Measurements from ENCODE around the gene KRTAP10-5. TPM values are rescaled to one million over a fixed set of nuclear protein-coding genes. Genes with fewer than 3 reads are reported as not detected.
A peak's percentile ranks its signal among the peaks of the same experiment; 100 is the strongest.
"Not testable (repeated sequence)": the region's sequence is repeated elsewhere in the genome, so short reads cannot be mapped to it uniquely, and the experiment has no call there.

The KRTAP10-5 gene
- total RNA-seq, 2 experiments from 2014 or later = not detected

GRCh38 chr21:44579056-44579832 lies 1.2 kb downstream of the KRTAP10-5 start:
- CTCF ChIA-PET = no interaction called here
- POLR2A ChIA-PET = no interaction called here

GRCh38 chr21:44578371-44579055 lies 1.9 kb downstream of the KRTAP10-5 start:
- Mint-ChIP-seq H3K27ac (no peak overlapping the region), H3K4me1 (peaks cover 3% of the 10 kb centered on the region), H3K4me3 (no peak overlapping the region), H3K27me3 (peaks cover 5% of the 10 kb centered on the region), H3K9me3 (peaks cover 35% of the 10 kb centered on the region), H3K36me3 (ENCODE audit: low read depth) (peaks cover 6% of the 10 kb centered on the region)
- no peak for DNase-seq
- ChIA-PET CTCF (no interaction called here), POLR2A (interaction anchor here (1.1 kb wide), 1 partner anchor 14 kb away, joined by 3 read pairs; the partner anchor contains the start of gene KRTAP10-6)

More at GRCh38 chr21:44579056-44579832, 1.2 kb downstream of the KRTAP10-5 start:
- H3K4me3 Mint-ChIP-seq = no peak overlapping the region
- H3K36me3 Mint-ChIP-seq (ENCODE audit: low read depth) = peaks cover 6% of the 10 kb centered on the region
- no peak overlapping the region for H3K27ac Mint-ChIP-seq
- peaks cover 35% of the 10 kb centered on the region for H3K9me3 Mint-ChIP-seq
- DNase-seq = no peak
- peaks cover 10% of the 10 kb centered on the region for H3K4me1 Mint-ChIP-seq
- peaks cover 5% of the 10 kb centered on the region for H3K27me3 Mint-ChIP-seq

- DNase-seq = no peak
- Mint-ChIP-seq H3K36me3 (ENCODE audit: low read depth) (peaks cover 3% of the 10 kb centered on the region), H3K4me1 (peaks cover 2% of the 10 kb centered on the region), H3K27ac (no peak overlapping the region), H3K27me3 (peaks cover 2% of the 10 kb centered on the region), H3K4me3 (no peak overlapping the region), H3K9me3 (peaks cover 28% of the 10 kb centered on the region)
- ChIA-PET CTCF (no interaction called here), POLR2A (no interaction called here)
These were observed 4.4 kb downstream of the KRTAP10-5 start for GRCh38 chr21:44576025-44576420.

- H3K9me3 Mint-ChIP-seq = peaks cover 24% of the 10 kb centered on the region
- H3K27me3 Mint-ChIP-seq = peaks cover 2% of the 10 kb centered on the region
- no peak for DNase-seq
- H3K4me1 Mint-ChIP-seq = peaks cover 2% of the 10 kb centered on the region
- ChIA-PET CTCF (no interaction called here), POLR2A (no interaction called here)
- no peak overlapping the region for H3K4me3 Mint-ChIP-seq
- peaks cover 3% of the 10 kb centered on the region for H3K36me3 Mint-ChIP-seq (ENCODE audit: low read depth)
- H3K27ac Mint-ChIP-seq = no peak overlapping the region
These were observed 4.9 kb downstream of the KRTAP10-5 start for GRCh38 chr21:44575307-44576024.

- Mint-ChIP-seq H3K27me3 (peaks cover 2% of the 10 kb centered on the region), H3K36me3 (ENCODE audit: low read depth) (peaks cover 3% of the 10 kb centered on the region), H3K4me3 (no peak overlapping the region), H3K4me1 (peaks cover 2% of the 10 kb centered on the region), H3K9me3 (peaks cover 22% of the 10 kb centered on the region), H3K27ac (no peak overlapping the region)
- POLR2A ChIA-PET = no interaction called here
- no peak for DNase-seq
- CTCF ChIA-PET = interaction anchor here (0.9 to 1.0 kb wide), 2 partner anchors 166 to 219 kb away, joined by 3 read pairs; no protein-coding TSS in a partner anchor
These were observed 5.7 kb downstream of the KRTAP10-5 start for GRCh38 chr21:44574457-44575306.

GRCh38 chr21:44573630-44574456 lies 6.6 kb downstream of the KRTAP10-5 start, which contains the start of gene KRTAP10-4:
KRTAP10-4 (plus strand) TSS chr21:44573729; CDS start chr21:44573759, 30 bp downstream.
- CTCF ChIA-PET = interaction anchor here (0.7 to 1.0 kb wide), 3 partner anchors 18 to 219 kb away, joined by 3 read pairs; partner anchors contain the start of gene KRTAP10-6
- H3K27me3 Mint-ChIP-seq; H3K4me3 Mint-ChIP-seq; POLR2A ChIA-PET; DNase-seq; H3K4me1 Mint-ChIP-seq; H3K36me3 Mint-ChIP-seq (ENCODE audit: low read depth); H3K27ac Mint-ChIP-seq: not testable (repeated sequence)
- H3K9me3 Mint-ChIP-seq = peaks cover 20% of the 10 kb centered on the region

- peaks cover 16% of the 10 kb centered on the region for H3K9me3 Mint-ChIP-seq
- H3K4me3 Mint-ChIP-seq = no peak overlapping the region
- ChIA-PET CTCF (interaction anchor here (0.7 kb wide), 1 partner anchor 19 kb away, joined by 3 read pairs; the partner anchor contains the start of gene KRTAP10-6), POLR2A (no interaction called here)
- peaks cover 3% of the 10 kb centered on the region for H3K36me3 Mint-ChIP-seq (ENCODE audit: low read depth)
- peaks cover 2% of the 10 kb centered on the region for H3K27me3 Mint-ChIP-seq
- H3K4me1 Mint-ChIP-seq = peaks cover 2% of the 10 kb centered on the region
- DNase-seq = no peak
- no peak overlapping the region for H3K27ac Mint-ChIP-seq
These were observed 7.3 kb downstream of the KRTAP10-5 start for GRCh38 chr21:44572959-44573583.

- POLR2A ChIA-PET = no interaction called here
- peak; percentile 9 for DNase-seq
- H3K36me3 Mint-ChIP-seq (ENCODE audit: low read depth) = no peaks in the 10 kb centered on the region
These were observed 8.3 kb downstream of the KRTAP10-5 start for GRCh38 chr21:44571844-44572782.

GRCh38 chr21:44571296-44571695 lies 9.1 kb downstream of the KRTAP10-5 start:
- POLR2A ChIA-PET = no interaction called here
- no peak overlapping the region for H3K27ac Mint-ChIP-seq
- CTCF ChIA-PET = no interaction called here
- H3K4me1 Mint-ChIP-seq = peaks cover 2% of the 10 kb centered on the region
- no peaks in the 10 kb centered on the region for H3K36me3 Mint-ChIP-seq (ENCODE audit: low read depth)
- H3K9me3 Mint-ChIP-seq = peaks cover 3% of the 10 kb centered on the region
- DNase-seq = no peak
- peaks cover 4% of the 10 kb centered on the region for H3K27me3 Mint-ChIP-seq
- no peak overlapping the region for H3K4me3 Mint-ChIP-seq

More at GRCh38 chr21:44571844-44572782, 8.3 kb downstream of the KRTAP10-5 start:
- H3K27ac Mint-ChIP-seq = no peak overlapping the region
- peaks cover 2% of the 10 kb centered on the region for H3K4me1 Mint-ChIP-seq
- H3K9me3 Mint-ChIP-seq = peaks cover 9% of the 10 kb centered on the region
- no peak overlapping the region for H3K4me3 Mint-ChIP-seq
- CTCF ChIA-PET = no interaction called here
- peaks cover 3% of the 10 kb centered on the region for H3K27me3 Mint-ChIP-seq

GRCh38 chr21:44569861-44570517 lies 10.4 kb downstream of the KRTAP10-5 start:
- peaks cover 4% of the 10 kb centered on the region for H3K27me3 Mint-ChIP-seq

More at GRCh38 chr21:44569861-44570517, 10.4 kb downstream of the KRTAP10-5 start:
- ChIA-PET CTCF (no interaction called here), POLR2A (no interaction called here)
- Mint-ChIP-seq H3K4me3 (no peak overlapping the region), H3K4me1 (peaks cover 8% of the 10 kb centered on the region), H3K36me3 (ENCODE audit: low read depth) (no peaks in the 10 kb centered on the region), H3K27ac (no peak overlapping the region), H3K9me3 (no peaks in the 10 kb centered on the region)
- DNase-seq = no peak

All from activated CD4-positive, alpha-beta memory T cell treated with anti-CD3 and anti-CD28 coated beads, Interleukin-2, amount 10 ng/mL, durations not matched to agents 7 days and 5 days (primary cell).